HepG2 (cell line): ENCODE results near the gene CHCHD5. TPM values are rescaled to one million over a fixed set of nuclear protein-coding genes. Genes with fewer than 3 reads are reported as not detected.

Source experiments
- BHLHE40 ChIP-seq: IDR thresholded peaks from 2 replicates; pipeline ENCODE4 v1.6.1; 2011; ENCODE audit warnings: low read length, improper control_type of control experiment
- FOXO4 ChIP-seq: sonication (generic); formaldehyde crosslinking; conservative IDR thresholded peaks from 2 replicates; pipeline ENCODE4 v1.8.1; 2023; ENCODE audit warnings: missing genetic modification reagents
- HMG20A ChIP-seq: IDR thresholded peaks from 2 replicates; pipeline ENCODE4 v1.6.1; 2016; ENCODE audit warnings: borderline replicate concordance
- HNF4A ChIP-seq: sonication (generic); formaldehyde crosslinking; IDR thresholded peaks from 2 replicates; pipeline ENCODE4 v1.4.0; 2020; ENCODE audit warnings: missing genetic modification reagents
- HNRNPH1 ChIP-seq: fragments of 200-400 bp; formaldehyde crosslinking; optimal IDR thresholded peaks from 2 replicates; pipeline ENCODE3; 2017; ENCODE audit warnings: mild to moderate bottlenecking, low read depth, low read length
- MEF2D ChIP-seq: sonication (generic); formaldehyde crosslinking; IDR thresholded peaks from 2 replicates; pipeline ENCODE4 v1.5.1; 2020; ENCODE audit warnings: mild to moderate bottlenecking, missing genetic modification reagents
- NR2F1 ChIP-seq, 2 experiments: fragments of 450-650 bp in 1 of 2; formaldehyde crosslinking in 1 of 2; IDR thresholded peaks; 2 replicates each; pipeline versions ENCODE4 v1.5.0 to v1.6.1; 2016 to 2020; ENCODE audit warnings: mild to moderate bottlenecking in 1 of 2, missing compliant biosample characterization in 1 of 2, missing genetic modification reagents in 1 of 2, moderate library complexity in 1 of 2
- PATZ1 ChIP-seq: sonication (generic); formaldehyde crosslinking; IDR thresholded peaks from 2 replicates; pipeline ENCODE4 v1.4.0; 2020; ENCODE audit warnings: missing genetic modification reagents
- REL ChIP-seq: sonication (generic); formaldehyde crosslinking; conservative IDR thresholded peaks from 2 replicates; pipeline ENCODE4 v1.8.0; 2022; ENCODE audit warnings: mild to moderate bottlenecking, missing genetic modification reagents, moderate library complexity
- SAP130 ChIP-seq: IDR thresholded peaks from 2 replicates; pipeline ENCODE4 v1.6.1; 2016; ENCODE audit warnings: low read depth
- SIN3A ChIP-seq: IDR thresholded peaks from 2 replicates; pipeline ENCODE4 v1.6.1; 2011; ENCODE audit warnings: low read depth, mild to moderate bottlenecking, control low read depth, low read length, borderline replicate concordance
- SNAPC2 ChIP-seq: sonication (generic); formaldehyde crosslinking; IDR thresholded peaks from 2 replicates; pipeline ENCODE4 v1.8.1; 2022; ENCODE audit warnings: mild to moderate bottlenecking, missing genetic modification reagents
- U2AF1 ChIP-seq: fragments of 200-400 bp; formaldehyde crosslinking; optimal IDR thresholded peaks from 2 replicates; pipeline ENCODE3; 2017; ENCODE audit warnings: mild to moderate bottlenecking, low read depth, low read length
- ZMAT3 ChIP-seq: sonication (generic); formaldehyde crosslinking; conservative IDR thresholded peaks from 2 replicates; pipeline ENCODE4 v1.7.0; 2021; ENCODE audit warnings: missing genetic modification reagents
- ZNF160 ChIP-seq: sonication (generic); formaldehyde crosslinking; IDR thresholded peaks from 2 replicates; pipeline ENCODE4 v1.8.0; 2022; ENCODE audit warnings: mild to moderate bottlenecking, inconsistent platforms, missing genetic modification reagents
- ZNF282 ChIP-seq: fragments of 450-650 bp; IDR thresholded peaks from 2 replicates; pipeline ENCODE4 v1.6.1; 2018; ENCODE audit not compliant: partially characterized antibody
- ZNF30 ChIP-seq: sonication (generic); formaldehyde crosslinking; IDR thresholded peaks from 2 replicates; pipeline ENCODE4 v1.5.0; 2020; ENCODE audit warnings: mild to moderate bottlenecking, missing genetic modification reagents
- polyA plus RNA-seq, 8 experiments: library from polyadenylated mRNA; depleted of rRNA in 3 of 8; stranded (reverse) in 7 of 8; unstranded in 1 of 8; fragments of >200 nt; fragmentation: Illumina TruSeq in 4 of 8; extraction: Trizol in 4 of 8; gene quantifications; 2 replicates each; pipeline versions ENCODE4 v1.2.1 to v1.2.3, GENCODE V29; 2011 to 2016; ENCODE audit warnings: low read depth in 4 of 8, missing spikeins in 1 of 8, mixed read lengths in 1 of 8; ENCODE audit not compliant: insufficient read depth in 1 of 8
- total RNA-seq, 5 experiments: library from RNA; depleted of rRNA; stranded (reverse); fragments of >200 nt; fragmentation: Illumina TruSeq; extraction: Trizol; gene quantifications; 2 replicates each; pipeline ENCODE4 v1.2.3, GENCODE V29; 2016; ENCODE audit warnings: low read depth in 1 of 5
- TF ChIP-seq, protein P1 (sequence below): sonication (generic); formaldehyde crosslinking; IDR thresholded peaks from 2 replicates; pipeline ENCODE4 v1.8.0; 2022; ENCODE audit warnings: mild to moderate bottlenecking, missing genetic modification reagents, borderline replicate concordance
- TF ChIP-seq, protein P2 (sequence below): sonication (generic); formaldehyde crosslinking; IDR thresholded peaks from 2 replicates; pipeline ENCODE4 v1.4.0; 2020; ENCODE audit warnings: low read depth, missing genetic modification reagents

The CHCHD5 gene
- total and polyA plus RNA-seq, 2 of the 13 experiments (the other 11 are each of a cell fraction or from before 2014, with no cell fraction given), result 19.0 to 23.9 TPM

GRCh38 chr2:112541315-112542122 lies 42.9 kb upstream of the CHCHD5 start (continued):
- peak; percentile 67 for TF ChIP-seq PATZ1 (CRISPR knock-in tag)
- TF ChIP-seq SIN3A, result peak; percentile 85
- no peak for TF ChIP-seq ZNF160 (CRISPR knock-in tag)
- 0 out of 2 replicates have a peak, but pooled peaks have one; percentile 16 for TF ChIP-seq HMG20A (CRISPR knock-in tag)
- TF ChIP-seq HNF4A (CRISPR knock-in tag), result no peak
- TF ChIP-seq REL (CRISPR knock-in tag), result 0 out of 2 replicates have a peak, but pooled peaks have one; percentile 4
- peak in 1 of 2 experiments; percentile 35; a peak in 1 of 4 replicates for TF ChIP-seq NR2F1 (CRISPR knock-in tag; IDR thresholded peaks at IDR 0.05)
- no peak for TF ChIP-seq ZNF282
- TF ChIP-seq, protein P1, sequence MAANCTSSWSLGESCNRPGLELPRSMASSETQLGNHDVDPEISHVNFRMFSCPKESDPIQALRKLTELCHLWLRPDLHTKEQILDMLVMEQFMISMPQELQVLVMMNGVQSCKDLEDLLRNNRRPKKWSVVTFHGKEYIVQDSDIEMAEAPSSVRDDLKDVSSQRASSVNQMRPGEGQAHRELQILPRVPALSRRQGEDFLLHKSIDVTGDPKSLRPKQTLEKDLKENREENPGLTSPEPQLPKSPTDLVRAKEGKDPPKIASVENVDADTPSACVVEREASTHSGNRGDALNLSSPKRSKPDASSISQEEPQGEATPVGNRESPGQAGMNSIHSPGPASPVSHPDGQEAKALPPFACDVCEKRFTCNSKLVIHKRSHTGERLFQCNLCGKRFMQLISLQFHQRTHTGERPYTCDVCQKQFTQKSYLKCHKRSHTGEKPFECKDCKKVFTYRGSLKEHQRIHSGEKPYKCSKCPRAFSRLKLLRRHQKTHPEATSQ (CRISPR knock-in tag), result peak; percentile 83; the same call in 1 of the 2 replicates
- peak; percentile 8; the same call in 1 of the 2 replicates for TF ChIP-seq MEF2D (CRISPR knock-in tag)
- TF ChIP-seq, protein P2, sequence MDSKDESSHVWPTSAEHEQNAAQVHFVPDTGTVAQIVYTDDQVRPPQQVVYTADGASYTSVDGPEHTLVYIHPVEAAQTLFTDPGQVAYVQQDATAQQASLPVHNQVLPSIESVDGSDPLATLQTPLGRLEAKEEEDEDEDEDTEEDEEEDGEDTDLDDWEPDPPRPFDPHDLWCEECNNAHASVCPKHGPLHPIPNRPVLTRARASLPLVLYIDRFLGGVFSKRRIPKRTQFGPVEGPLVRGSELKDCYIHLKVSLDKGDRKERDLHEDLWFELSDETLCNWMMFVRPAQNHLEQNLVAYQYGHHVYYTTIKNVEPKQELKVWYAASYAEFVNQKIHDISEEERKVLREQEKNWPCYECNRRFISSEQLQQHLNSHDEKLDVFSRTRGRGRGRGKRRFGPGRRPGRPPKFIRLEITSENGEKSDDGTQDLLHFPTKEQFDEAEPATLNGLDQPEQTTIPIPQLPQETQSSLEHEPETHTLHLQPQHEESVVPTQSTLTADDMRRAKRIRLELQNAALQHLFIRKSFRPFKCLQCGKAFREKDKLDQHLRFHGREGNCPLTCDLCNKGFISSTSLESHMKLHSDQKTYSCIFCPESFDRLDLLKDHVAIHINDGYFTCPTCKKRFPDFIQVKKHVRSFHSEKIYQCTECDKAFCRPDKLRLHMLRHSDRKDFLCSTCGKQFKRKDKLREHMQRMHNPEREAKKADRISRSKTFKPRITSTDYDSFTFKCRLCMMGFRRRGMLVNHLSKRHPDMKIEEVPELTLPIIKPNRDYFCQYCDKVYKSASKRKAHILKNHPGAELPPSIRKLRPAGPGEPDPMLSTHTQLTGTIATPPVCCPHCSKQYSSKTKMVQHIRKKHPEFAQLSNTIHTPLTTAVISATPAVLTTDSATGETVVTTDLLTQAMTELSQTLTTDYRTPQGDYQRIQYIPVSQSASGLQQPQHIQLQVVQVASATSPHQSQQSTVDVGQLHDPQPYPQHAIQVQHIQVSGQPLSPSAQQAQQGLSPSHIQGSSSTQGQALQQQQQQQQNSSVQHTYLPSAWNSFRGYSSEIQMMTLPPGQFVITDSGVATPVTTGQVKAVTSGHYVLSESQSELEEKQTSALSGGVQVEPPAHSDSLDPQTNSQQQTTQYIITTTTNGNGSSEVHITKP, result peak; percentile 99
- no peak for TF ChIP-seq U2AF1
- TF ChIP-seq SNAPC2, result 0 out of 2 replicates have a peak, but pooled peaks have one; percentile 40
- TF ChIP-seq HNRNPH1, result peak; percentile 98
- peak; percentile 89 for TF ChIP-seq BHLHE40
- TF ChIP-seq FOXO4 (CRISPR knock-in tag), result no peak
- TF ChIP-seq ZNF30 (CRISPR knock-in tag), result peak; percentile 81
- TF ChIP-seq SAP130, result no peak
- no peak for TF ChIP-seq ZMAT3 (CRISPR knock-in tag)
